ENCODE results near the gene MARVELD1. TPM values are rescaled to one million over a fixed set of nuclear protein-coding genes. Genes with fewer than 3 reads are reported as not detected.

Gene MARVELD1
- total RNA-seq, 1 donor from 2014 or later, result 143 TPM

DNA sequence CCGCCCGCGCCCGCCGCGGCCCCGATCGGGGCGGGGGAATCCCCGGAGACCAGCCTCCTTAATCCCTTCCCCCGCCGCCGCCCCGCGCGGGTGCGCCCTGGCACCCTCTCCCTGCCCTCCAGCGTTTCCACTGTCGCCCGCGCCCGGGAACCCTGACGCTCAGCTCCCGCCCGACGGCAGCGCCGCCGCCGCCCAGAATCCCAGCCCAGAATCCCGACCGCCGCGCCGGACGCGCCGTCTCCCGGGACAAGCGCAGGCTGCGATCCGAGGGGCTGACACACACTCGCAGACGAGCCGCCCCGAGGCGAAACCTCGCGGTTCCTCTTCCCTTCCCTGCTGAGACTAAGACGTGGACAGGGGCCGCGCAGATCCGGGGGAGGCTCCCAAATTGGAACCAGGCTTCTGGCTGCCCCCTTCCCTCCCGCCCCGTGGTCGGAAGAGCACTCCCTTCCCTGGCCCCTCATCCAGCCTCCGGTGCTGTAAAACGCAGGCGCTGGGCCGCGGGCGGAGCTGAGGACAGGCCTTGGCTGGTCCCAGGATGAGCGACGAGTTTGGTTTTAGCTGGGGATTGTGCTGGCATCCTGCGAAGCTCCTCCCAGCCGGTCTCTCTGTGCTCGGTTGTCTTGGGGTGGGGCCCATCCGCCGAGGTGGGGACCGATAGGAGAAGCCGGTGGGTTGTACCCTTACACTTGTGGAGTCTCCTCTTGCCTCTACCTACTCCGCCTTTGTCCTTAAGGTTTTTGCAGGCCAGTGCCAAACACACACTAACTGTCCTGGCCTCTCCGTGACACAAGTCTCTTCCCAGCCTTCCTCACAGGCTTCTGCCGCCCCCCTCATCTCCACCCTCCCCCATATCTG is 1.1 kb downstream of the MARVELD1 start:
- Mint-ChIP-seq H3K36me3 (ENCODE audit: low read depth) (peaks cover 24% of the 10 kb centered on the region), H3K9me3 (ENCODE audit: low read depth) (no peaks in the 10 kb centered on the region), H3K27me3 (ENCODE audit: low read depth) (no peaks in the 10 kb centered on the region), H3K27ac (ENCODE audit: unreplicated experiment) (peak overlapping the region; percentile 98), H3K4me3 (ENCODE audit: unreplicated experiment) (peak overlapping the region; percentile 99), H3K4me1 (ENCODE audit: low read depth) (peaks cover 67% of the 10 kb centered on the region)
- TF ChIP-seq, protein P1, sequence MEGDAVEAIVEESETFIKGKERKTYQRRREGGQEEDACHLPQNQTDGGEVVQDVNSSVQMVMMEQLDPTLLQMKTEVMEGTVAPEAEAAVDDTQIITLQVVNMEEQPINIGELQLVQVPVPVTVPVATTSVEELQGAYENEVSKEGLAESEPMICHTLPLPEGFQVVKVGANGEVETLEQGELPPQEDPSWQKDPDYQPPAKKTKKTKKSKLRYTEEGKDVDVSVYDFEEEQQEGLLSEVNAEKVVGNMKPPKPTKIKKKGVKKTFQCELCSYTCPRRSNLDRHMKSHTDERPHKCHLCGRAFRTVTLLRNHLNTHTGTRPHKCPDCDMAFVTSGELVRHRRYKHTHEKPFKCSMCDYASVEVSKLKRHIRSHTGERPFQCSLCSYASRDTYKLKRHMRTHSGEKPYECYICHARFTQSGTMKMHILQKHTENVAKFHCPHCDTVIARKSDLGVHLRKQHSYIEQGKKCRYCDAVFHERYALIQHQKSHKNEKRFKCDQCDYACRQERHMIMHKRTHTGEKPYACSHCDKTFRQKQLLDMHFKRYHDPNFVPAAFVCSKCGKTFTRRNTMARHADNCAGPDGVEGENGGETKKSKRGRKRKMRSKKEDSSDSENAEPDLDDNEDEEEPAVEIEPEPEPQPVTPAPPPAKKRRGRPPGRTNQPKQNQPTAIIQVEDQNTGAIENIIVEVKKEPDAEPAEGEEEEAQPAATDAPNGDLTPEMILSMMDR (IDR thresholded peaks at IDR 0.05), result peak; percentile 50
- no peak for DNase-seq (ENCODE audit: low spot score)

- Mint-ChIP-seq H3K27ac (ENCODE audit: unreplicated experiment) (peak overlapping the region; percentile 98), H3K9me3 (ENCODE audit: low read depth) (no peaks in the 10 kb centered on the region), H3K4me1 (ENCODE audit: low read depth) (peaks cover 60% of the 10 kb centered on the region), H3K27me3 (ENCODE audit: low read depth) (no peaks in the 10 kb centered on the region), H3K4me3 (ENCODE audit: unreplicated experiment) (peak overlapping the region; percentile 99), H3K36me3 (ENCODE audit: low read depth) (peaks cover 26% of the 10 kb centered on the region)
- no peak for DNase-seq (ENCODE audit: low spot score)
- TF ChIP-seq, protein P1 (IDR thresholded peaks at IDR 0.05), result no peak
Measured at GRCh38 chr10:97715259-97715874, 1.8 kb downstream of the MARVELD1 start.

DNA sequence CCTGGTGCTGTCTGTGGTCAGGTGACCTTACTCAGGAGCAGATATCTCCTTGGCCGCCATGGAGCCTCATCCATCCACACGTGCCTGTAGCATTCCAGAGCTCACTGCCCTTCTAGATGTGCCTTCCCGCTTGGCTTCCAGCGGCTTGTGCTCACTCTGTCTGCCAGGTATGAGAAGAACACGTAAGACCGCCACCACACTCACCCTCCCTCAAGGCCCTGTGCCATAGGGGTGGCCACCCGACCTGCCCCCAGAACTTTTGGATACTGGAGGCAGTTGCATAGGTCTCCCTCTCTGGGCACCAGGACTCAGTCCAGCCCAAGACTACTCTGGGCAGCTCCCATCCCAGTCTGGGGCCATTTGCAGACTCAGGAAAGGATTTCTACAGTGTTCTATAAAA is 4.1 kb downstream of the MARVELD1 start:
- Mint-ChIP-seq H3K4me3 (ENCODE audit: unreplicated experiment) (no peak overlapping the region), H3K27ac (ENCODE audit: unreplicated experiment) (no peak overlapping the region), H3K4me1 (ENCODE audit: low read depth) (peaks cover 52% of the 10 kb centered on the region), H3K9me3 (ENCODE audit: low read depth) (no peaks in the 10 kb centered on the region), H3K36me3 (ENCODE audit: low read depth) (peaks cover 31% of the 10 kb centered on the region), H3K27me3 (ENCODE audit: low read depth) (no peaks in the 10 kb centered on the region)
- no peak for DNase-seq (ENCODE audit: low spot score)
- TF ChIP-seq, protein P1 (IDR thresholded peaks at IDR 0.05), result no peak

- TF ChIP-seq, protein P1 (IDR thresholded peaks at IDR 0.05), result no peak
- Mint-ChIP-seq H3K36me3 (ENCODE audit: low read depth) (peaks cover 31% of the 10 kb centered on the region), H3K27me3 (ENCODE audit: low read depth) (no peaks in the 10 kb centered on the region), H3K27ac (ENCODE audit: unreplicated experiment) (no peak overlapping the region), H3K4me1 (ENCODE audit: low read depth) (peaks cover 47% of the 10 kb centered on the region), H3K9me3 (ENCODE audit: low read depth) (no peaks in the 10 kb centered on the region), H3K4me3 (ENCODE audit: unreplicated experiment) (no peak overlapping the region)
- no peak for DNase-seq (ENCODE audit: low spot score)
Measured at GRCh38 chr10:97718178-97718577, 4.6 kb downstream of the MARVELD1 start.

GRCh38 chr10:97718659-97719142 is 5.2 kb downstream of the MARVELD1 start:
- Mint-ChIP-seq H3K4me1 (ENCODE audit: low read depth) (peaks cover 45% of the 10 kb centered on the region), H3K9me3 (ENCODE audit: low read depth) (no peaks in the 10 kb centered on the region), H3K27ac (ENCODE audit: unreplicated experiment) (peak overlapping the region; percentile 36), H3K4me3 (ENCODE audit: unreplicated experiment) (no peak overlapping the region), H3K36me3 (ENCODE audit: low read depth) (peaks cover 31% of the 10 kb centered on the region), H3K27me3 (ENCODE audit: low read depth) (no peaks in the 10 kb centered on the region)
- no peak for DNase-seq (ENCODE audit: low spot score)
- TF ChIP-seq, protein P1 (IDR thresholded peaks at IDR 0.05), result no peak

All from chondrocyte (in vitro differentiated cells).